ENCODE results near the gene CADPS.

Gene CADPS

GRCh38 chr3:62870321-62870720, 4.9 kb downstream of the CADPS start:
- no peaks in the 10 kb centered on the region for H3F3A ChIP-seq (ENCODE audit: insufficient read depth, low read length)
- H3K4me3 ChIP-seq (ENCODE audit: low read depth, low read length, poor library complexity, severe bottlenecking): no peak overlapping the region
- H3K36me3 ChIP-seq (ENCODE audit: insufficient read depth, low read length): no peaks in the 10 kb centered on the region
- TF ChIP-seq CTCF (IDR thresholded peaks at IDR 0.05; ENCODE audit: low read length): no peak
- no peak for TF ChIP-seq EZH2 (IDR thresholded peaks at IDR 0.05; ENCODE audit: borderline replicate concordance, low read length)
- no peak overlapping the region for H3K27ac ChIP-seq (ENCODE audit: low read depth, low read length, poor library complexity, severe bottlenecking)
- no peak overlapping the region for H3K4me2 ChIP-seq (ENCODE audit: low read length)
- no peaks in the 10 kb centered on the region for H3K79me2 ChIP-seq (ENCODE audit: insufficient read depth, low read length)
- H3K9me3 ChIP-seq (ENCODE audit: low read length): no peaks in the 10 kb centered on the region
- no peak overlapping the region for H2AFZ ChIP-seq (ENCODE audit: low read length)
- no peaks in the 10 kb centered on the region for H3K27me3 ChIP-seq (ENCODE audit: insufficient read depth, low read length)
- peaks cover 18% of the 10 kb centered on the region for H3K4me1 ChIP-seq (ENCODE audit: insufficient read depth, low read length, severe bottlenecking)
- no peaks in the 10 kb centered on the region for H4K20me1 ChIP-seq (ENCODE audit: insufficient read depth, low read length)
- no peak overlapping the region for H3K9ac ChIP-seq (ENCODE audit: low read length)
- no peaks in the 10 kb centered on the region for H3K9me2 ChIP-seq (ENCODE audit: low read depth, low read length)

- TF ChIP-seq EZH2 (IDR thresholded peaks at IDR 0.05; ENCODE audit: borderline replicate concordance, low read length) (no peak), CTCF (IDR thresholded peaks at IDR 0.05; ENCODE audit: low read length) (peak; percentile 49)
- H3K4me1 ChIP-seq (ENCODE audit: insufficient read depth, low read length, severe bottlenecking): peaks cover 15% of the 10 kb centered on the region
- H3K4me3 ChIP-seq (ENCODE audit: low read depth, low read length, poor library complexity, severe bottlenecking): no peak overlapping the region
- H3K9me2 ChIP-seq (ENCODE audit: low read depth, low read length): no peaks in the 10 kb centered on the region
- no peaks in the 10 kb centered on the region for H3K9me3 ChIP-seq (ENCODE audit: low read length)
- no peak overlapping the region for H2AFZ ChIP-seq (ENCODE audit: low read length)
- H3K79me2 ChIP-seq (ENCODE audit: insufficient read depth, low read length): no peaks in the 10 kb centered on the region
- H3F3A ChIP-seq (ENCODE audit: insufficient read depth, low read length): no peaks in the 10 kb centered on the region
- H3K36me3 ChIP-seq (ENCODE audit: insufficient read depth, low read length): no peaks in the 10 kb centered on the region
- no peaks in the 10 kb centered on the region for H3K27me3 ChIP-seq (ENCODE audit: insufficient read depth, low read length)
- no peak overlapping the region for H3K9ac ChIP-seq (ENCODE audit: low read length)
- no peak overlapping the region for H3K27ac ChIP-seq (ENCODE audit: low read depth, low read length, poor library complexity, severe bottlenecking)
- H4K20me1 ChIP-seq (ENCODE audit: insufficient read depth, low read length): no peaks in the 10 kb centered on the region
- no peak overlapping the region for H3K4me2 ChIP-seq (ENCODE audit: low read length)
These were observed 11.6 kb downstream of the CADPS start for GRCh38 chr3:62863648-62864047.

GRCh38 chr3:62859203-62859791, 15.9 kb downstream of the CADPS start:
- no peaks in the 10 kb centered on the region for H3K79me2 ChIP-seq (ENCODE audit: insufficient read depth, low read length)

More at GRCh38 chr3:62859203-62859791, 15.9 kb downstream of the CADPS start:
- Histone ChIP-seq H3K9me2 (ENCODE audit: low read depth, low read length) (no peaks in the 10 kb centered on the region), H3K27me3 (ENCODE audit: insufficient read depth, low read length) (no peaks in the 10 kb centered on the region), H3K36me3 (ENCODE audit: insufficient read depth, low read length) (no peaks in the 10 kb centered on the region), H2AFZ (ENCODE audit: low read length) (no peak overlapping the region), H3K27ac (ENCODE audit: low read depth, low read length, poor library complexity, severe bottlenecking) (no peak overlapping the region), H3K4me2 (ENCODE audit: low read length) (no peak overlapping the region), H3K4me3 (ENCODE audit: low read depth, low read length, poor library complexity, severe bottlenecking) (no peak overlapping the region), H3K9me3 (ENCODE audit: low read length) (no peaks in the 10 kb centered on the region; the same call in 1 of the 2 replicates), H3K4me1 (ENCODE audit: insufficient read depth, low read length, severe bottlenecking) (peaks cover 15% of the 10 kb centered on the region), H4K20me1 (ENCODE audit: insufficient read depth, low read length) (no peaks in the 10 kb centered on the region), H3K9ac (ENCODE audit: low read length) (no peak overlapping the region), H3F3A (ENCODE audit: insufficient read depth, low read length) (no peaks in the 10 kb centered on the region)
- TF ChIP-seq CTCF (IDR thresholded peaks at IDR 0.05; ENCODE audit: low read length) (no peak), EZH2 (IDR thresholded peaks at IDR 0.05; ENCODE audit: borderline replicate concordance, low read length) (no peak)

Data from OCI-LY1 (cell line).